Stimulated activated CD8-positive, alpha-beta memory T cell treated with anti-CD3 and anti-CD28 coated beads, Interleukin-15, amount 100 ng/mL, for 1 hour (primary cell): Measurements from ENCODE around the gene PCSK1.
"Not testable (repeated sequence)": the region's sequence is repeated elsewhere in the genome, so short reads cannot be mapped to it uniquely, and the experiment has no call there.

Experiments used
- DNase-seq: peaks from one replicate; pipeline ENCODE4 v3.0.0-alpha.2; 2020; ENCODE audit warnings: low read depth

PCSK1 gene

GRCh38 chr5:96426831-96427230, 6.2 kb downstream of the PCSK1 start:
- DNase-seq: no peak

- DNase-seq: no peak
These were observed 7.6 kb downstream of the PCSK1 start for GRCh38 chr5:96425443-96425842.

DNA sequence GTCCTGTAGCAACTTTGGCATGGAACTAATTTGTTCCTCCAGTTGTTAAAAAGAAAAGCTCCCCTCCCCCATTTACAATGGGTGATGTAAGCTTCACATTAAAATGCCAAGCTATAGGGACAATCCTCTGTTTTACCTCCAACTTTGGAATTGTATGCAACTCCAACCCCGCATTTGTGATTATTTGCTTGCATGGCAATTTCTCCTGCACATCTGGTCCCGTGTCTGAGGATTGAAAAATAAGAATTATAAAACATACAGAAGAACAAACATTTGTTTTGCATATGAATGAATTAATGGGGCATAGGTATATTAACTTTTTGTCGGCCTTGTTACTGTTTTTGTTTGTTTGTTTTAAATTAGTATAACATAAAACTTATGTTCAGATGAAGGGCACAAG, 17.2 kb downstream of the PCSK1 start:
- DNase-seq: no peak

DNA sequence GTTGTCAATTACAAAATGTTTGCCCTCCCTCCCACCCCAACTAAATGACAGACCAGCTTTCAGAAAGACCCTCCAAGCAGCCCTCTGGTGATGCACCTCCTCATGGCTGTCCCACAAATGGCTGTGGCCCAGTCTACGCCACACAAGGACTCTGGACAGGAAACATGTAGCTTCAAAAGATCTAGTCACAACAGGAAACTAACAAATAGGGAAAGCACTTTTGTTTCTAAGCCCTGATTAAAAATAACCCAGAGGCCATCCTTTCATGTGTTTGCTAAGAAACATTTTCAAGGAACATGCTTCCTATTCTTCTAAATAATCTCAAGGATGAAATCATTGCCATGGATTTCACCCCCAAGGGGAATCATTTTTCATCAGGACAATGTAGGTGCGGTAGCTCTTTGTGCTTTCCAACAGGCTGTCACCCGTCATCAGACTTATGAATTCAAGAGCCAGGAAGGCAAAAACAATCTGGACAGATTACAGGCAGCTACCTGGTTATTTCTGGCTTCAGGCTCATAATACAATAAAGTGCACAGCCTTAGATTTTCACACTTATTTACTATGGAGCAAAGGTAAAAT, 20.1 kb downstream of the PCSK1 start:
- DNase-seq: no peak

GRCh38 chr5:96410013-96410412, 23.0 kb downstream of the PCSK1 start:
- DNase-seq: no peak

GRCh38 chr5:96408841-96409538, 24.1 kb downstream of the PCSK1 start:
- DNase-seq: no peak

GRCh38 chr5:96408210-96408777, 24.8 kb downstream of the PCSK1 start:
- no peak for DNase-seq

- no peak for DNase-seq
These were observed 25.6 kb downstream of the PCSK1 start for GRCh38 chr5:96407436-96407835.

DNA sequence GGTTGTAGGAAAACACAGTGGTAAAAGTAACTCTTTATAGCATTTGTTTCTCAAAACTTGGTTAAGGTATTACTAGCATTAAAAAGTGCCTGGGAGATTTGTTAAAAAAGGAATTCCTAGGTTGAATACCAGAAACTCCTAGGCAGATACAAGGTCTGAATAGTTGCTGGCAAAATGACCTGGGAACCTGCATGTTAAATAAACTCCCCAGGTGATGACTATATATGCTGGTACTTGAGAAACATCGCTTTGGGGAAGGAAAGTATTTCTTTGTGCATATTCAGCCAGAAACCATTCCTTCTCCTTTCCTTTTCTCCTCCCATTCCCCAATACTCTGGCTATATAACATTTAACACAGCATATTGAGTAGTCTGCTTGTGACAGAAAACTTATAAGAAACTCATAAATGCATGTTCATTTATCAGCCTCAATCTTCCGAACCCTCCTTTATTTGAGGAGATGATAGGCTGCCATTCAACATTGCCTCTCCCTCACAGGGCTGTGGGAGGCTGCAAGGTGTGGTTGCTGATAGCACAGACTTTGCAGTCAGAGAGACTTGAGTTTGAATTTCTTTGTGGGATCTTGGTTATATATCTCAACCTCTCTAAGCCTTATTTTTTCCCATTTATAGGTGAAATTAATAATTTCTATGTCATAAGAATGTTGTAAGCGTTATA, 28.7 kb downstream of the PCSK1 start:
- DNase-seq: no peak

DNA sequence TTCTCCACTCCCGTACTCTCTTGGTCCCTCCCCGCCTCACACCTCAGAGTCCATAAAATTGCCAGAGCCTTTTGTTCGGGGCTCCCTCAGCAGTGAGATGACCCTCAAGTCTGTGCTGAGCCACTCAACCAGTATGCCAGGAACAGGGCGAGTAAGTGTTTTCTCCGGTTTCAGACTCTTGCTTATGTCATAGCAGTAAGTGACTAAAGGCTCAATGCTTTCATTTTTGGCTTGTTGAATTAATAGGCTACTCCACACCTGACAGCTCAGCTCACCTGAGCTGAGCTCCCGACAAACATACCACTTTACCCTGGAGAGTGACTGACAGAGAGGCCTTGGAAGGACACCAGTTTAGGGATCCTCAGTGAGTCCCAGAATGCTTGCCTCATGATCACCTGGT, 30.5 kb downstream of the PCSK1 start:
- no peak for DNase-seq

- no peak for DNase-seq
These were observed 36.2 kb downstream of the PCSK1 start for GRCh38 chr5:96396878-96397277.

DNA sequence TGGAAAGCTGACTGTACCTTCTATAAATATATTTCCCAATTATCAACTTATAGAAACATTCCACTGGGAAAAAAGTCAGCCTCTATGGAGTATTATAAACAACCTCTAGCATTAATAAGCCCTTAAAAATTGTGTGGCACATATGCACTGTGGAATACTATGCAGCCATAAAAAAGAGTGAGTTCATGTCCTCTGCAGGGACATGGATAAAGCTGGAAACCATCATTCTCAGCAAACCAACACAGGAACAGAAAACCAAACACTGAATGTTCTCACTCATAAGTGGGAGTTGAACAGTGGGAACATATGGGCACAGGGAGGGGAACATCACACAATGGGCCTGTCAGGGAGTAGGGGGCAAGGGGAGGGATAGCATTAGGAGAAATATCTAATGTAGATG, 37.8 kb downstream of the PCSK1 start:
- DNase-seq: not testable (repeated sequence)

- DNase-seq: no peak
These were observed 41.1 kb downstream of the PCSK1 start for GRCh38 chr5:96391921-96392320.

DNA sequence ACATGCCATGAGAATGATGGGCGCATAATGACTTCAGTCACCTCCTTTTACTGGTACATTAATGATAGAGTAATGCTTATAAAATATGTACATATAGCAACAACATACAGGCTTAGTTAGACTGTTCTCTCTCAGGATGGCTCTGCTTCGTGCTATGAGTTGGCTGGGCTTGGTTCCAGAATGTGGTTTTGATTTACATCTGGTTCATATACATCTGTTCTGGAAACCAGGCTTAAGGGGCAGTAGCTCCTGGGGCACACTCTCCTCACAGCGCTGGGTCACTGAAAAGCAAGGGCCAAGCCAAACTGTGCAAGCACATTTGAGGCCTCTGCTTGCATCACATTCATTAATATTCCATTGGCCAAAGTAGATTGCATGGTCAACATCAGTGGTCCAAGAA, 44.9 kb downstream of the PCSK1 start:
- DNase-seq: no peak

DNA sequence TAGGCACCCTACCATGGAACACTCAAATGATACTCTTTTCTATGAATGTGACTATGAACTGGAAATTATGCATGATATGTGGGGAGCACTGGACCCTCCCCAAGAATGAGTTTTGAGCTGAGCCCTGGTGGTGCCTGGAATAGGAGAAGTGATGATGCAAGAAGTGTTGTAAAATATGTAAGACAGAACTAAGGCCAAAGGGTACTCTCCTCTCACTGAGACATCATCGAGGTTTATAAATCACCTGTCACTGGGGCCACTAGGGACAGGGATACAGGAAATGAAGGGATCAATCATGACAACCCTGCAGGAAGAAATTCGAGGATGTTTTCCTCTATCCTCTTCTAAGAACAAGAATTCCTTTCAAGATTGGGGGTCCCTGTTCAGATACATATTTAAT, 45.4 kb downstream of the PCSK1 start:
- DNase-seq: no peak

GRCh38 chr5:96385538-96385937, 47.5 kb downstream of the PCSK1 start:
- no peak for DNase-seq

DNA sequence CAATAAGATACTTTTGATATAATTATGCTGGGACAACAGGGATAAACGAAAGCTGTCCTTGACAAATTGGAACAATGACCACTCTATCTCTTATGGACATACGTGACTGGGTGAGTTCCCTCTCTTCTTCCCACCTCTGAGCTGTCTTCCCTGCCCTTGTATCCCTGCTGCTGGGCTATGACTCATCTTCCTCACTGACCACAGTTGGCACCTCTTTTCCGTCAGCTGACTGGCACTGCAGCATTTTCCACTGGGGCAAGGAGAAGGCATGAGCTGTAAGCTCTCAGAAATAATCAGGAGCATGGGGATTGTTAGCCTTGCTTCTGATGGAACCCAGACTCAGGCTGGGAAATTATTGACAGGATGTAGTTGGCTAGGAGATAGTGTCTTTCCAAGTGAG, 48.7 kb downstream of the PCSK1 start:
- no peak for DNase-seq

GRCh38 chr5:96381526-96381925, 51.5 kb downstream of the PCSK1 start:
- no peak for DNase-seq

DNA sequence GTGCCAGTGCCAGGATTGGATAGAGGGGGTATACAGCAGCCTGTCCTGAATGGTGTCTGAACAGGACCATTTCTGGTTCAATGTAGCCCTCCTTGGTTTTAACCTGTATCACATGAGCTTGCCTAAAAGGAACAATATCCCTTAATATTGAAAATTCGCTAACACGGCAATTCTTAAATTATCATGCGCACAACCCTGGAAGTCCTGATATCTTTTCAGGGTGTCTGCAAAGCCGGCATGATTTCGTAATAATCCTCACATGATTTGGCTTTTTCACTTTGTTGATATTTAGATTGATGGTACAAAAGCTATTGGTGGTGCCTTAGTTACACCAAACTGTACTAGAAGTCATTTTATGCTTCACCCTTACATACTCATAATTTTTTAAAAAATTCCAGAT, 53.2 kb downstream of the PCSK1 start:
- no peak for DNase-seq

DNA sequence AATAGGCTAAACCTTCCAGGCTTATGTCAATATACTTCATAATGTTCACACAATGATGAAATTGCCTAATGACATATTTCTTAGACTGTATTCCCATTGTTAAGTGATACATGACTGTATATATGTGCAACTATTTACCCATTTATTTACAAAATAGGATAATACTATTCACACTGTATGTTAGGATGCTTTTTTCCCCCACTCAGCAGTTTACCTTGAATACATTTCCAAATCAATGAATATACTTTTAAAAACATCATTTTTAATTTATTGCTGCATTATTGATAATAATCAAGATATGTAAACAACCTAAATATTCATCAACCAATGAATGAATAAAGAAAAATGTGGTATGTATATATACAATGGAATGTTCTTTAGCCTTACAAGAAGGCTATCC, 55.5 kb downstream of the PCSK1 start:
- DNase-seq: no peak

DNA sequence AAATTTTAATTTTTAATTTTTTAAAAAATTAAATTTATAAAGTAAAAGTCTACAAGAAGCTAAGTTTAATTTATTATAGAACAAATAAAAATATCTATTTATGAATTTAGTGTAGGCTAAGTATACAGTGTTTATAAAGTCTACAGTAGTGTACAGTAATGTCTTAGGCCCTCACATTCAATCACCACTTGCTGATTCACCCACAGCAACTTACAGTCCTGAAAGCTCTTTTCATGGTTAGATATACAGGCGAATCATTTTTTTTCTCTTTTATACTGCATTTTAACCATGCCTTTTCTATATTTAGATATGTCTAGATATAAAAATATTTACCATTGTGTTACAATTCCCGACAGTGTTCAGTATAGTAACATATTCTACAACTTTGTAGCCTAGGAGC, 55.9 kb downstream of the PCSK1 start:
- no peak for DNase-seq

DNA sequence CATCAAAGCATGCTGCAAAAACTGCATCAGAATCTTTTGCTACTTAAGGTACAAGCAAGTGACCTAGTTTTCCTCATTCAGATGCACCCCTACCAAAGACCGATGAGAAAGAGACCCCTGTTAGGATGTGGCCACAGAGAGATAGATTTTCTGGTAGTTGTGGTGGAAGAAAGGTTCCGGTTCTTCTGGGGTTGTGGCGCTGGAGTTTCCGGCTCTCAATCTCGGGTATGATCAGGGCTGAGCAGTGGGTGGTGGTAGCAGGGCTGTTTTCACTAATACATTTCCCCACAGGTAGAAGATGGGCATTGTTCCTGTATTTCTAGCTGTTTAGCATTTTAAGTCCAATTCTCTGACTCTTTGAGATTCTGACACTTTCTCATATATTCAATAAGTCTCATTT, 58.4 kb downstream of the PCSK1 start:
- no peak for DNase-seq

GRCh38 chr5:96373381-96373733, 59.7 kb downstream of the PCSK1 start:
- DNase-seq: no peak
